ENCODE measurements around the gene RASSF4.

GRCh38 chr10:44972874-44973306 is 13.3 kb downstream of the RASSF4 start:
- TF ChIP-seq GATA2 (IDR thresholded peaks at IDR 0.05; ENCODE audit: low read depth, low read length) = no peak
- no peak for TF ChIP-seq GATA3 (IDR thresholded peaks at IDR 0.05; ENCODE audit: low read depth, low read length)

All from SH-SY5Y (cell line).